Left renal pelvis (tissue), 4 donors: Measurements from ENCODE around the gene TMEM269. TPM values are rescaled to one million over a fixed set of nuclear protein-coding genes. Genes with fewer than 3 reads are reported as not detected.

Experiments
- DNase-seq, 4 donors: peaks; one replicate each; pipeline ENCODE4 v3.0.0-alpha.2; 2013; ENCODE audit warnings: low read depth in 4 of 4, low spot score in 3 of 4
- polyA plus RNA-seq, 4 donors: library from polyadenylated mRNA; unstranded; fragments of 120-200 nt; gene quantifications; one replicate each; pipeline ENCODE4 v1.2.1, GENCODE V29; 2013; ENCODE audit not compliant: insufficient read length in 4 of 4

The TMEM269 gene
- polyA plus RNA-seq, 4 donors, result 0.47 to 1.0 (median 0.89) TPM

- DNase-seq, result peak; percentile 89 to 94 (median 93)
Measured at GRCh38 chr1:42846257-42847110, 61.7 kb downstream of the TMEM269 start, which contains the start of gene ZNF691. ZNF691 (plus strand) TSS chr1:42846613; CDS start chr1:42849659, 3,046 bp downstream.

DNA sequence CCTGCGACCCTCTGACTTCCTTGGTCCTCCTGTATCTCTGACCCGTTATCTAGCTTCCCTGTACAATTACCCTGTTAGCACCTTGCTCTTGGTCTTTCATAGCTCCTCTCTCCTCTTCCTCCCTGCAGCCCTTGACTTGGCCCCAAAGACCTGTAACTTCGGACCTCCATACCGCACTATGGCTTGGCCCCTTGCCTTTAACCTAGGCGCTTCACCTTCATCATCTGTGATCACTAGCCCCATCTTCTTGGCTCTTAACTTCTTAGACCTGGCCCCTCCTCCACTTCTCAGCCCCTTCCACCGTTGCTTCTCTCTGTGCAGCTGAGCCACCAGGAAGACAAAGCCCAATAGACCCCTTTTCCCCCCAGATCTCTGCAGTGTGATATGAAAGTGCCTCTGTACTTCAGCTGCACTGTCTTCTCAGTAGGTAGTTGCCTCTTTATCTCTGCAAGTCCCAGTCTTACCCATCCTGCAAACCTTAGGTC lies 62.4 kb downstream of the TMEM269 start:
- DNase-seq, result no peak

DNA sequence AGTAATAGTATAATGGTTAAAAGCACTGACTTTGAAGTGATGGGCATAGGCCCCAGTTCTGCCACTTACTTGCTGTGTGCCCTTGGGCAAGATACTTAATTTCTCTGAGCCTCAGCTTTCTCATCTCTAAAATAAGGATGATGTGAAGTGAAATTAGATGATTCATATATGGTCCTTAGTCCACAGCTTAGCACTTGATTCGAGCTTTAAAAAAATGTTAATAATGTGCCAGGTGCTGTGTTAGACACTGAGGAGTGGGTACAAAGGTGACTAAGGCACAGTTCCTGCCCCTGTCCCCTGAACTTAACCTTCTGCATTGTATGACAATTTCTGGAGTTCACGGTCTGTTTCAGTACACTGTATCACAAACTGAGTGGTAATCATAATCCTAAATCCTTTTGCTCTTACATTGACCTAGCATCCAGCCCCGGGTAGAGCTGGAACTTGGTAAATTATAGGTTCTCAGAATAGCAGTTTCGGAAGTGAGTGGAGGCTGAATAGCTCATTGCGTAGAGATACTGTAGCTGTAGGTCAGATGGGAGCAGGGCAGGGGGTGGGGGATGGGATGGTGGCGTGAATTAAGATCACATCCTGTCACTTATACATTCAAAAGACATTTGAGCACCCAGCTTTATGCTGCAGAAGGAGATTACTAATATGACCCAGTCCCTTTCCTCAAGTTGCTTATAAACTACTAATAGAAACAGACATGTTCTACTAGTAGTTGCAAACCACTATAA lies 63.1 kb downstream of the TMEM269 start:
- no peak for DNase-seq

- no peak for DNase-seq
Measured at GRCh38 chr1:42848823-42849537, 64.2 kb downstream of the TMEM269 start.

DNA sequence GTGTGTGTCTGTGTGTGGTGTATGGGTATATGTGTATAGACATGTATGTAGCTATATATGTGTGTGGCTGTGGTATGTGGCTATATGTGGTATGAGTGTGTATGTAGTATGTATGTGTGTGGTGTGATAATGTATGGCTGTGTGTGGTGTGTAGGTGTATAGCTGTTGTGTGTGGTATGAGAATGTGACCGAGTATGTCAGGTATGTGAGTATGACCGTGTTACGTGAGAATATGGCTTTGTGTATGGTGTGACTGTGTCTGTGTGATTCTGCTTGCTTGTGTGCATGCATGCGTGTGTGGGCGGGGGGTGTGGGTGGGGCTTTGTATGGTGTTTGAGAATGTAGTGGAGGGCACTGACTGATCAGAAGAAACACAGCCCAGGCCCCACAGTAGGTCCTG lies 65.2 kb downstream of the TMEM269 start:
- DNase-seq, result no peak

Other genes with a start within 250 kb of the TMEM269 start
- 10 to 100 TPM; 45.2 to 57.3 (median 55.3) TPM for gene PPIH, start 126.6 kb upstream of the TMEM269 start, polyA plus RNA-seq
- 100 to 1,000 TPM; 471 to 693 (median 629) TPM for gene YBX1, start 102.6 kb upstream of the TMEM269 start, polyA plus RNA-seq
- gene CLDN19, start 44.8 kb upstream of the TMEM269 start, polyA plus RNA-seq, result 100 to 1,000 TPM in 1 of 4 donors, 10 to 100 TPM in 2, 1 to 10 TPM in 1; 2.1 to 103 (median 79.2) TPM
- 100 to 1,000 TPM in 1 of 4 donors, 10 to 100 TPM in 3; 70.7 to 119 (median 73.5) TPM for gene P3H1, start 18.0 kb upstream of the TMEM269 start, polyA plus RNA-seq
- gene C1orf50, start 17.7 kb upstream of the TMEM269 start, polyA plus RNA-seq, result 10 to 100 TPM in 3 of 4 donors, 1 to 10 TPM in 1; 7.8 to 13.1 (median 11.3) TPM
- 10 to 100 TPM; 13.9 to 23.8 (median 22.0) TPM for gene ERMAP, start 32.1 kb downstream of the TMEM269 start, polyA plus RNA-seq
- gene SVBP, start 32.4 kb downstream of the TMEM269 start, polyA plus RNA-seq, result 10 to 100 TPM; 61.8 to 80.4 (median 71.0) TPM
- gene ZNF691, start 61.6 kb downstream of the TMEM269 start, polyA plus RNA-seq, result 10 to 100 TPM; 13.6 to 23.6 (median 20.0) TPM
- gene SLC2A1, start 173.9 kb downstream of the TMEM269 start, polyA plus RNA-seq, result 10 to 100 TPM; 33.6 to 67.5 (median 44.3) TPM